H54 (cell line): ENCODE data around the gene NFE2L3.
"Not testable (repeated sequence)": the region's sequence is repeated elsewhere in the genome, so short reads cannot be mapped to it uniquely, and the experiment has no call there.

Experiments used
- DNase-seq: peaks from one replicate; pipeline ENCODE4 v3.0.0; 2011; ENCODE audit warnings: low spot score, mixed read lengths; ENCODE audit not compliant: insufficient read length
- FAIRE-seq: peaks from 3 replicates; lab custom pipeline; 2011; peaks lifted over from hg19 to GRCh38; lab: Jason Lieb, UNC
- POLR2A ChIP-seq: IDR thresholded peaks from 2 replicates; pipeline ENCODE4 v1.6.1; 2011; ENCODE audit warnings: low read depth, mild to moderate bottlenecking, low read length

NFE2L3 gene

DNA sequence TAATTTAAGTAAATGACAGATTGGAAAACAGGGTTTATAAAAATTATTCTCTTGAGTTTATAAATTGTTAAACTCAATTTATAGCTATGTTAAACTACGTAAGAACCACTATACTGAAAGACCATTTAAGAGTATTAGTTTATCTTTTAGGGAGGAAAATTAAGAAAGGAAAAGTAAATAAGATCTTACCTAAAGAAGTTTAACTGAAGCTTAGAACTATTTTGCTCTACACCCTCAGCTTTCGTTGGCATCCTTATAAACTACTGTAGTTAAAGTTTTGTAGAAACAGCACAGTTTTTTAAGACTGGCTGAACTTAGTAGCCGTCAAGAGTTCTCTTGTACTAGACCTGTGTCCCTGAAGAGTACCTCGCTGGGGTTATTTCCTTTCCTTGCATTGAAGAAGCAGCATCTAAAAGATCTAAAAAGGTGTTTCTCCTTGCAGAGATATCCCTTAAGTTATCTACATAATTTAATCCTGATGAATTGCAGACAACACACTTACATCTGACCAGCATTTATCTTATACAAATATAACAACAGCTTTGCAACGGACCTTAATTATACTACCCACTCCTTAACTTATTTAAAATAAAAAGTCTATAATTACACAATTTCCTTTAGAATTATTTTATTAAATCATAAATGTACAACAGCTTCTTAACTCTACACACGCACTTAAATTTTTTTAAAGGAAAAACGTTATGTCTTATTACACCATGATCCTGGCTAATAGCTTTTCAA is 39.4 kb downstream of the NFE2L3 start:
- no peak for DNase-seq
- no peak for TF ChIP-seq POLR2A
- no peak for FAIRE-seq

DNA sequence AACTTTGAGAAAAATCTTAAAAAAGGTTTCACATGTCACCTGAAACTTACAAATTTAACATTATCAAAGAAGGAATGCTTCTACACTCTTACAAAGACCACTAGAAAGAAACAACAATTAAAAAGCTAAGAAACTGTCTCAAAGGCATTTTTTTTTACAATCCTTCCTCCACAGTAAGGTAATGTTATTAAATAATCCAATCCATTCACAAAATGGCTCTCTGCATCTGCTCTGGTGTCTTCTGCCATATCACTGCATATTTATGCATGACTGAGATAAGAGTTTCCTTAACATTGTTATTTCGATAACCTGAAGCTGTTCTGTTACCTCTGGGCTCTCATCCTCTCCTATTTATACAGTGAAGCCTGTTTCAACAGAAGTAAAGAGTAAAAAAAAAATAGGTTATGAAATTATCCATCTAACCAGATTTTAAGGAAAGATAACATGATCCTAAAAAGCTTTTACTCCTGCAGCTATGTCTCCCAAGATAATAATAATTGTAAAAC is 40.0 kb downstream of the NFE2L3 start:
- DNase-seq (no peak), FAIRE-seq (no peak)
- TF ChIP-seq POLR2A = no peak

DNA sequence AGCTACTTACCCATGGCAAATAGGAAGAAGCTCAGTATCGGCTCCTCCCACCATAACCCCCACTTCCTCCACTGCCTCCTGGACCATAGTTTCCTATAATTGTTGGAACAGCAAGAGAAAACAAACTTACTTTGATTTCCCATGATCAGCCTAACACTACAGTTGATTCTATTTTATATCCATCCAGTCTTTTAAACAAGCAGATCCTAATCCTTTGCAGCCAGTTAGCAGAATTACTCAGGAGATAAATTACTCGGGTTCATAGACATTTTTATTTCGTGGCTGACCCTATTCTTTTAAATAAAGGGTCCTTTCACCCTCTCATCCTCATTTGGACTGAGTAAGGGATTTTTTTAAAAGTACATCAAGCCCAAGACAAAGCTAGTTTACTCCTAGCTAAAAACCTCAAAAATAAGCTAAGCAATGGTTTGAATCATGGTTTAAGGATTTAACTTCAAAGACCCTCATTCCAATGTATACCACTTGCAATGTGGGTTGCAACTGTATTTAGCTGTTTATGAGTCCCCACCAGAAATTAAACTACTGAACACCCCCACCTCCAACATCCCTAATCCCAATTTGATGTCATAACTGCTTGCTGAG is 40.6 kb downstream of the NFE2L3 start:
- peak; percentile 6 for FAIRE-seq
- TF ChIP-seq POLR2A = no peak

DNA sequence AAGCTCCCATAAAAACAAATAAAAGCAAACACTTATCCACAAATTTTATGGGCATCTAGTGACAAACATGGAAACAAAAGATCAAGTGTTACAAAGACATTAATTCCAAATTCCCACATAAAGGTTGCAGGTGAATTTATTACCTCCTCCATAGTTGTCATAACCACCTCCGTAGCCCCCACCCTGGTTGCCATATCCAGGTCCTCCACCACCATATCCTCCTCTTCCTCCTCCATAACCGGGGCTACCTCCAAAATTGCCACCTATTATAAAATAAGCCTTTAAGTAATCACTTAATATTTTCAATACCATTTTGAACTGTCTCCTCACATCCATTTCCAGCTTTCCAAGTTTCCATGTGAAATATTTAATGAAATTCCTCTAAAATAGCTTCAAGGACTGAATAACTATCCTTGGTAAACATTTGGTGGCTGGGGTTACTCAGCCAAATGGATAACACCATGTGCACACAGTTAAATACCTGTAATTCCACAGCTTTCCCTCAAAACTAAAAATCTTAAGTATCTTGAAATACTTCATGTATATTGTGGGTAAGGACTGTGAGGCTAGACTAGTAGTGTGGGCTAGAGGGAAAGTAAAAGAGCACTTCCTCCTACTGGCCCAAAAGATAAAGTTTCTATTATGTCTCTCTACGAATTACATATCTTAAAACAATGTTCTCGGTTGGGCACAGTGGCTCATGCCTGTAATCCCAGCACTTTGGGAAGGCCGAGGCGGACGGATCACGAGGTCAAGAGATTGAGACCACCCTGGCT is 41.6 kb downstream of the NFE2L3 start:
- DNase-seq = no peak
- no peak for TF ChIP-seq POLR2A
- FAIRE-seq = peak; percentile 67

More for the DNA sequence above, 40.6 kb downstream of the NFE2L3 start:
- DNase-seq = no peak

DNA sequence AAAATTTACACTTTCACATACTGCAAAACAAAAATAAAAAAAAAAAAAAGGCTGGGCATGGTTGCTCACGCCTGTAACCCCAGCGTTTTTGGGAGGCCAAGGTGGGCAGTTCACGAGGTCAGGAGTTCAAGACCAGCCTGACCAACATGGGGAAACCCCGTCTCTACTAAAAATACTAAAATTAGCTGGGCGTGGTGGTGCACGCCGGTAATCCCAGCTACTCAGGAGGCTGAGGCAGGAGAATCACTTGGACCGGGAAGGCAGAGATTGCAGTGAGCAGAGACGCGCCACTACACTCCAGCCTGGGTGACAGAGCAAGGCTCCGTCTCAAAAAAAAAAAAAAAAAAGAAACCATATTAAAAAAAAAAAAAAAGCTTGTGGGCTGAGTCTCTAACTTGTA is 42.8 kb downstream of the NFE2L3 start:
- FAIRE-seq, DNase-seq: not testable (repeated sequence)

DNA sequence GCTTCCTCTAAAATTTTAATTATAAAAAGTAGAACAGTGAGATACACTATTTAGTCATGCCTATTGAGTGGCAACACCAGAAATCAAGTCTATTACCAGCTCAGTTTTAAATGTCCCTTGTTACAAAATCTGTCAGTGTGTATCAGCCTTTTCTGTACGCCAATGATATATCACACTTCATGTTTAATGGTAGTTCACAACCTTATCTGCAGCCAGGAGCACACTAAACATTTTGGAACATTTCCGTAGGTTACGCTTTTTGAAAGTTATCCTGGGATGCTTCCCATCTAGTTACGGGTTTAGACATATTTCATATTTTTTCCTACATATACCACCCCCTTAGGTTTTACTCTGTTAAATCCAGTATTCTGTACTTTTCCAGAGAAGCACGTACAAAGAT is 43.2 kb downstream of the NFE2L3 start:
- no peak for DNase-seq
- peak; percentile 41 for FAIRE-seq
- no peak for TF ChIP-seq POLR2A

DNA sequence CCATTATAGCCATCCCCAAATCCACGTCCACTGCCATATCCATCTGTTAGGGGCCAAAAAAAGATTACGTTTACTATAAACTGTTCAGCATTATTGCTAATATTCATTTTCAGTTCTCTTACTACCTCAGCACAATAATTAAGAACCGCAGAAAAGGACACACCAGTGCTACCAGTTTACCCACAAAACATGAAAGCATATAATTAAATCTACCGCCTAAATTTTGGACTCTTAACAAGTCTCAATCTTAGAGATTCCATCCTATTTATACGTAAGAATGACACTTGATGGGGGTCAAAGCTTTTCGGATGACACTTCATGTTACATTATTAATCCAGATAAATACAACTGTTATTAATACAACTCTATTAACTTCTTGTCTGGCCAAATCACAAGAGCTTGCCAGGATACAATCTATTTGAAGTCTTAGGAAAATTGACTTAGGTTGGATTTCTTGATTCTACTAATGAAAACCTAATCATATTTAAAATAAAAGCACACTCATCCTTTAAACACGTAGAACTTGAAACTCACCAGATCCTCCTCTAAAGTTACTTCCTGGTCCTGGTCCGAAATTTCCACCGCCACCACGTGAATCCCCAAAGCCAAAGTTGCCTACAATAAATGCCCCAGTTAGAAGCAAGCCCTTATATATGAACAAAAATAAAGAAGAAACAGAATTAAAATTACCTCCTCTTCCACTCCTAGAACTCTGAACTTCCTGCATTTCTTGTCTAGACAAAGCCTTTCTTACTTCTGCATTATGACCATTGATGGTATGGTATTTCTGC is 44.1 kb downstream of the NFE2L3 start:
- DNase-seq (no peak), FAIRE-seq (no peak)
- no peak for TF ChIP-seq POLR2A

DNA sequence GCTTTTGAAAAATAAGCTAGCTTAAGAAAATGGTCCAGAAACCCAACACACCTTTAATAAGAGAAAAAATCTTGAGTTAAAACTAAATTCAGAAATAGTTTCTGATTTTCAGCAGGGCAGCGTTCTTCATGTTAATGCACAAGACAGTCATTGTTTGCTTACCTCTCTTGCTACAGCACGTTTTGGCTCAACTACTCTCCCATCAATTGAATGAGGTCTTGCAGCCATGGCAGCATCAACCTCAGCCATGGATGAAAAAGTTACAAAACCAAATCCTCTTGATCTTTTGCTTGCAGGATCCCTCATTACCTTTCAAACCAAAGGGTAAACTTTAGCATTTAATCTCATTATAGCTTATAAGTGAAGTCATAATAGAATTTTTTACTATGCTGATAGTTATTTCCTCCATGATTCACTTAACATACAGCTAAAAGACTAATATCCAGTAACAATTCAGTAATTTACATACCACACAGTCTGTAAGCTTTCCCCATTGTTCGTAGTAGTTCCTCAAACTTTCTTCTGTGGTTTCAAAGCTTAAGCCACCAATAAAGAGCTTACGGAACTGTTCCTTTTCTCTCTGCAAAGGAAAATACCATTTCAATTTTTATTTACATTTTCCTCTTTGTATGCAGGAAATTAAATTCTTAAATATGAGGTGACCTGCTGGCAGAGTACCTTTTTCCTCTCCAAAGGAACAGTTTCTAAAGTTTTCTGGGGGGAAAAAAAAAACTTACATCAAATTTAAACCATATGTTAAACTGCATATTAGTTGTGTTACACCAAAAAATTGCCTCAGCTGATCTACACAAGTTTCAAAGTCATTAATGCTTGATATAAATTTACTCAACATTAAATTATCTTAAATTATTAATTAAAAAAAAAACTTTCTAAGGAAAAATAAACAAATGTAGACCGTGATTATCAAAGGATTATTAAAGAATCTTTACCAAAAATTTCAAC is 45.4 kb downstream of the NFE2L3 start:
- FAIRE-seq (no peak), DNase-seq (no peak)

DNA sequence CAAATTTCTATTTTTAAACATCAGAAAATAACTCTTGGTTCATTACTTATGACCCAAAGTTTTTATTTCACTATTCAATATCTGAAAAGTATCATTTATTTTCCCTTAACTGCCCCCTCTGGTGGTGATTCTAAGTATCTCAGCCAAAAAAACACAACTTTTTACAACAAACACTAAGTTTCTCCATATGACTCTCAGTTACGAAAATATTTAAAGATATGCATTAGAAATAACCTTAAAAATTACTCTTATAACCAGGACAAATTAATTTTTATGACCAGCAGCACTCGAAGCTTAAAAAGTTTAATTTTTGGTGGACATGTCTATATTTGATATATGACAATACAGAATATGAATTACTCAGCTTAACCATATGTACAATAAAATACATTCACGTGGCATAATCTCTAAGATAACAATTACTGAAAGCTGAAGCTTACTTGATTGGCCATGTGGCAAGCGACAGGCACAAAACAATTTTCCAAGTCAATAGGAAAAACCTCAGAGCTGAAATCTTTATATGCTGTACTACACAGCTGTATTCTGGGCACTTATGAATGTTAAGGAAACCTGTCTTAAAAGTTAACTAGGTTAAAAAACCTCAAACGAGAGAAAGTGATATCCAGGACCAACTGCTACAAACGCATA is 46.3 kb downstream of the NFE2L3 start:
- no peak for TF ChIP-seq POLR2A
- DNase-seq (no peak), FAIRE-seq (no peak)

More for the DNA sequence above, 45.4 kb downstream of the NFE2L3 start:
- TF ChIP-seq POLR2A = no peak

DNA sequence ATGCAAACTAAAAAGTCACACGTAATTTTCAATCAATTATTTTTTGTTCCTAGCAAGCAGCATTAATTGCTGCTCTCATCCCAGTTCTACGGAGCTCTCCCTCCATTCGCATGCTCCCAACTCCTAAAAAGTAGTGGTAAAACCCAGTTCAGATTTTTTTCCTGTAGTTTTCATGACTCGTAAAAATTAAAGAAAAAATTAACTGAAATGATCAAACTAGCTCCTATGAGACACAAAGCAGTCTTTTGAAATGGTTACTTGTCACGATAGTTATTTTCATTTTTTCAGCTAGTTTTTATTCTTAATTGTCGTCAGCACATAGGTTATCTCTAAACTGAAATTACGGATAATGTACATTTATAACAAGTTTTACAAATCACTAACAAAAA is 46.8 kb downstream of the NFE2L3 start:
- FAIRE-seq = no peak
- DNase-seq = no peak
- no peak for TF ChIP-seq POLR2A

DNA sequence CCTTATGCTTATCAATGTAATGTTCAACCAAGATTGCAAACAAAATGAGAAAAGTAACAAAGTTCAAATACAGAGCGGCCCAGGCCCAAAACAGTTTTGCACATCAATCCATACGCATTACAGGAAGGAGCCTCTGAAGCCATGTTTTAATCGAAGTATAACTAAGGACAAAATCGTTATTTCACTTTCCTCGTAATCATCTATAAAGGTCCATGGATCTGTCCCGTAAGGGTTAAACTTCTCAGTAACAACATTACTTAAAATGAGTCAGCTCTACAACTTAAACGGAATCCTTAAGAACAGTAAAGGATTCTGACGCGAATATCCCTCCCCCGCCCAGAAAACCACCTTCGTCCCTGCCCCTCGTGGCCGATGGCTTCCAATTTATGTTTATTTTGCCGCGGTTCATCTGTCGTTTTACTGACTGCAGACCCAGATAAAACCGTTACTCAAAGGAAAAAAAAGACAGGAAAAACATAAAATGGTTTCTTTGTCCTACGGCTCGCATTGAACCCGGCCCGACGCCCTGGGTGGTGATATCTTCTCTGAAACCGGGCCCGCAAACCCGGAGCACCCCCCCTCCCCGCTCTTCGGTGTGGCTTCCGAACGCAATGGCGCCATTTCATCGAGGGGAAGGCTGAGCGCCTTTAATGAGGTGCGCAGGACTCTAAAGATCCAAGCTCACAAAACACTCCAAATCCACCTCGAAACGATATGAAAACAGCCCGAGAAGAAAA is 47.5 kb downstream of the NFE2L3 start:
- FAIRE-seq = peak; percentile 30

More for the DNA sequence above, 47.5 kb downstream of the NFE2L3 start:
- no peak for DNase-seq
- TF ChIP-seq POLR2A = no peak
